OCI-LY1 (cell line): ENCODE data around the gene CLEC16A.

ENCODE experiments used
- H2AFZ ChIP-seq: fragments of 200-600 bp; sonication (generic), shearing (Covaris generic); 2 replicates; pipeline ENCODE4 v1.6.0; 2014; ENCODE audit warnings: antibody characterized with exemption, mild to moderate bottlenecking, low read length
- H3F3A ChIP-seq: fragments of 200-600 bp; sonication (generic), shearing (Covaris generic); 2 replicates; pipeline ENCODE4 v1.6.0; 2014; ENCODE audit warnings: mild to moderate bottlenecking, antibody characterized with exemption, low read length, moderate library complexity; ENCODE audit not compliant: insufficient read depth
- H3K27ac ChIP-seq: fragments of 200-600 bp; sonication (generic); 2 replicates; pipeline ENCODE4 v1.5.1; 2014; ENCODE audit warnings: low read length, mixed run types, mild to moderate bottlenecking, low read depth; ENCODE audit not compliant: poor library complexity, severe bottlenecking
- H3K27me3 ChIP-seq: fragments of 200-600 bp; sonication (generic); 2 replicates; pipeline ENCODE4 v1.6.0; 2014; ENCODE audit warnings: antibody characterized with exemption, mild to moderate bottlenecking, low read length, moderate library complexity; ENCODE audit not compliant: insufficient read depth
- H3K36me3 ChIP-seq: fragments of 200-600 bp; sonication (generic); 2 replicates; pipeline ENCODE4 v1.6.1; 2014; ENCODE audit warnings: mild to moderate bottlenecking, antibody characterized with exemption, low read length, moderate library complexity, mixed read lengths; ENCODE audit not compliant: insufficient read depth
- H3K4me1 ChIP-seq: fragments of 200-600 bp; sonication (generic); 2 replicates; pipeline ENCODE4 v1.5.1; 2014; ENCODE audit warnings: mild to moderate bottlenecking, low read length, moderate library complexity; ENCODE audit not compliant: insufficient read depth, severe bottlenecking
- H3K4me2 ChIP-seq: fragments of 200-600 bp; sonication (generic), shearing (Covaris generic); 2 replicates; pipeline ENCODE4 v1.6.1; 2014; ENCODE audit warnings: low read length
- H3K4me3 ChIP-seq: fragments of 200-600 bp; sonication (generic); 2 replicates; pipeline ENCODE4 v1.5.1; 2014; ENCODE audit warnings: low read length, low read depth, mild to moderate bottlenecking, mixed read lengths; ENCODE audit not compliant: poor library complexity, severe bottlenecking
- H3K79me2 ChIP-seq: fragments of 200-600 bp; shearing (Covaris generic); 2 replicates; pipeline ENCODE4 v1.6.1; 2016; ENCODE audit warnings: mixed run types, low read length, mixed read lengths; ENCODE audit not compliant: insufficient read depth
- H3K9ac ChIP-seq: fragments of 200-600 bp; sonication (generic), shearing (Covaris generic); 2 replicates; pipeline ENCODE4 v1.6.1; 2014; ENCODE audit warnings: mild to moderate bottlenecking, low read length, mixed read lengths
- H3K9me2 ChIP-seq: fragments of 200-600 bp; sonication (generic), shearing (Covaris generic); 2 replicates; pipeline ENCODE4 v1.6.1; 2014; ENCODE audit warnings: low read depth, mild to moderate bottlenecking, low read length, mixed read lengths
- H3K9me3 ChIP-seq: fragments of 200-600 bp; shearing (Covaris generic); 2 replicates; pipeline ENCODE4 v1.6.1; 2014; ENCODE audit warnings: low read length, mixed read lengths
- H4K20me1 ChIP-seq: fragments of 200-600 bp; sonication (generic), shearing (Covaris generic); 2 replicates; pipeline ENCODE4 v1.6.0; 2016; ENCODE audit warnings: mild to moderate bottlenecking, low read length; ENCODE audit not compliant: insufficient read depth
- CTCF ChIP-seq: fragments of 200-600 bp; sonication (generic), shearing (Covaris generic); IDR thresholded peaks from 2 replicates; pipeline ENCODE4 v1.5.1; 2017; ENCODE audit warnings: mild to moderate bottlenecking, antibody characterized with exemption, low read length, moderate library complexity, mixed read lengths
- EZH2 ChIP-seq: fragments of 200-600 bp; sonication (generic), shearing (Covaris generic); IDR thresholded peaks from 2 replicates; pipeline ENCODE4 v1.8.0; 2017; ENCODE audit warnings: borderline replicate concordance, mixed run types, mild to moderate bottlenecking, antibody characterized with exemption, low read length, moderate library complexity, mixed read lengths

CLEC16A gene

GRCh38 chr16:10951026-10951425 is 6.7 kb downstream of the CLEC16A start:
- Histone ChIP-seq H3K79me2 (peaks cover 16% of the 10 kb centered on the region), H3K4me3 (no peak overlapping the region), H3K27me3 (no peaks in the 10 kb centered on the region), H3K9ac (no peak overlapping the region), H3K4me2 (no peak overlapping the region), H3K9me3 (no peaks in the 10 kb centered on the region), H3K9me2 (no peaks in the 10 kb centered on the region), H4K20me1 (no peaks in the 10 kb centered on the region), H3F3A (no peaks in the 10 kb centered on the region), H3K36me3 (no peaks in the 10 kb centered on the region), H2AFZ (no peak overlapping the region), H3K27ac (no peak overlapping the region), H3K4me1 (peaks cover 74% of the 10 kb centered on the region)
- TF ChIP-seq EZH2 (no peak), CTCF (no peak)

GRCh38 chr16:10954903-10955302 is 10.5 kb downstream of the CLEC16A start:
- H3K27ac ChIP-seq = no peak overlapping the region
- H2AFZ ChIP-seq = no peak overlapping the region
- no peaks in the 10 kb centered on the region for H3K27me3 ChIP-seq
- no peaks in the 10 kb centered on the region for H3K9me2 ChIP-seq
- H3K4me1 ChIP-seq = peaks cover 59% of the 10 kb centered on the region
- H3K4me2 ChIP-seq = peak overlapping the region; percentile 37; the same call in 1 of the 2 replicates
- peaks cover 10% of the 10 kb centered on the region; the same call in 1 of the 2 replicates for H3K79me2 ChIP-seq
- no peaks in the 10 kb centered on the region for H4K20me1 ChIP-seq
- no peak overlapping the region for H3K9ac ChIP-seq
- no peaks in the 10 kb centered on the region for H3F3A ChIP-seq
- peaks cover 18% of the 10 kb centered on the region; the same call in 1 of the 2 replicates for H3K36me3 ChIP-seq
- no peak overlapping the region for H3K4me3 ChIP-seq
- H3K9me3 ChIP-seq = no peaks in the 10 kb centered on the region
- TF ChIP-seq CTCF (no peak), EZH2 (no peak)

- no peak for TF ChIP-seq EZH2
- TF ChIP-seq CTCF = no peak
- Histone ChIP-seq H3K9me2 (no peaks in the 10 kb centered on the region), H3K27me3 (no peaks in the 10 kb centered on the region), H2AFZ (no peak overlapping the region), H3K79me2 (0 out of 2 replicates have a peak, but pooled peaks cover 4% of the 10 kb centered on the region), H4K20me1 (no peaks in the 10 kb centered on the region), H3K4me2 (no peak overlapping the region), H3K9ac (no peak overlapping the region), H3K4me3 (no peak overlapping the region), H3K36me3 (peaks cover 32% of the 10 kb centered on the region), H3F3A (no peaks in the 10 kb centered on the region), H3K4me1 (peaks cover 47% of the 10 kb centered on the region), H3K27ac (no peak overlapping the region), H3K9me3 (no peaks in the 10 kb centered on the region)
These were observed 13.6 kb downstream of the CLEC16A start for GRCh38 chr16:10957771-10958482.
